ENCODE data around the gene ANKRD42. TPM values are rescaled to one million over a fixed set of nuclear protein-coding genes. Genes with fewer than 3 reads are reported as not detected.

Gene ANKRD42
- total RNA-seq, 2 donors from 2014 or later, result 2.4 to 3.4 TPM

DNA sequence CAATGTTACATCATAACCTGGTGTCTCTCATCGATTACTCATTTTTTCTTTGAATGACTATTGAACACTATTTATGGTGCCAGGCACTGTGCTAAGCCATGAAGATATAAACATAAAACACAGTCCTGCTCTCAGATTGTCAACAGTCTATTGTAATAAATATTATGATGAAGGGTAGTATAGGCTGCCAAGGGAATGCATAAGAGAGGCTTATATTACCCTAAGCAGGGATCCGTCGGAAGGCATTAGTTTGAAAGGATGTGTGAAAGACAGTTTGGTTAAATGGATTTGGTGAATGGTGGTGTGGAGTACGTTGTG, 99.9 kb downstream of the ANKRD42 start:
- H3K9me3 Mint-ChIP-seq, result no peaks in the 10 kb centered on the region
- no peak for DNase-seq (ENCODE audit: low spot score in 2 of 2)
- ATAC-seq, result peak in 1 of 2 donors; percentile 44

DNA sequence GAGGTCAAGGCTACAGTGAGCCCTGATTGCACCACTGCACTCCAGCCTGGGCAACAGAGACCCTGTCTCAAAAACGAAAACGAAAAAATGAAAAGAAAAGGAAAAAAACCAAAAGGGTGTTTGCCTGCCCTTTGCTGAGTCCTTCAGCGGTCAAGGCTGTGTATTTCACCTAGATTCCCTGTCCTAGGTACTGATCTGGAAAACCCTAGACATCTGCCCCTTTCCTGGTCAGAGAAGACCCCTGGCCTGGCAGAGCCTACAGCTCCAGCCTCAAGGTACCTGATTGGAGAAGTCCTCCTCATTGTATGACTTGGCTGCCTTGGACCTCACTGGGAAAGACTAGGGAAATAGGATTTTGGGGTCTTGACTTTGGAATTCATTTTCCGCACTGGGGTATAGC, 100.7 kb downstream of the ANKRD42 start:
- H3K27ac Mint-ChIP-seq, result no peak overlapping the region
- H3K9me3 Mint-ChIP-seq, result no peaks in the 10 kb centered on the region
- no peaks in the 10 kb centered on the region for H3K36me3 Mint-ChIP-seq
- DNase-seq (ENCODE audit: low spot score in 2 of 2) (no peak), ATAC-seq (no peak)

More for the DNA sequence above, 99.9 kb downstream of the ANKRD42 start:
- peak overlapping the region in 1 of 2 donors; percentile 31 for H3K27ac Mint-ChIP-seq
- no peaks in the 10 kb centered on the region for H3K36me3 Mint-ChIP-seq

Other genes starting within 250 kb of the ANKRD42 start
- 10 to 100 TPM in 1 of 2 donors, 1 to 10 TPM in 1; 8.7 to 12.1 TPM for gene RAB30, start 121.8 kb upstream of the ANKRD42 start, total RNA-seq
- 10 to 100 TPM; 50.0 to 63.1 TPM for gene PCF11, start 36.6 kb upstream of the ANKRD42 start, total RNA-seq
- 10 to 100 TPM; 28.4 to 31.2 TPM for gene CCDC90B, start 92.7 kb downstream of the ANKRD42 start, total RNA-seq

All from activated naive CD4-positive, alpha-beta T cell treated with anti-CD3 and anti-CD28 coated beads, Interleukin-2, amount 50 U/mL, for 72 hours (primary cell).